H1 (cell line): ENCODE results near the gene ZBTB45. TPM values are rescaled to one million over a fixed set of nuclear protein-coding genes. Genes with fewer than 3 reads are reported as not detected.

Experiments used
- CTCF ChIA-PET: fragments of 300-600 bp; sonication (Branson Sonifier 250); formaldehyde crosslinking; loops from one replicate; lab custom pipeline; 2021; ENCODE audit not compliant: partially characterized antibody; lab: Charles Lee
- POLR2A ChIA-PET: fragments of 300-600 bp; sonication (Branson Sonifier 250); formaldehyde crosslinking; loops from one replicate; lab custom pipeline; 2021; ENCODE audit warnings: inconsistent platforms; ENCODE audit not compliant: partially characterized antibody; lab: Charles Lee
- DNase-seq, 2 experiments: peaks; one replicate each; pipeline versions ENCODE4 v3.0.0 to v3.0.0-alpha.2; 2010 to 2022; ENCODE audit warnings: low spot score in 2 of 2, low read depth in 1 of 2, mixed read lengths in 1 of 2
- FAIRE-seq: peaks from 2 replicates; lab custom pipeline; 2011; peaks lifted over from hg19 to GRCh38; lab: Jason Lieb, UNC
- H2AFZ ChIP-seq: 2 replicates; pipeline ENCODE4 v1.8.1; 2012; ENCODE audit warnings: low read length, inconsistent platforms
- H2AK5ac ChIP-seq: 2 replicates; pipeline ENCODE4 v1.6.1; 2013; ENCODE audit warnings: low read depth, low read length
- H2BK120ac ChIP-seq: replicated peaks from 2 replicates; pipeline ENCODE3; 2013; ENCODE audit warnings: low read depth, low read length, inconsistent platforms
- H2BK12ac ChIP-seq: 2 replicates; pipeline ENCODE4 v1.6.1; 2013; ENCODE audit warnings: low read depth, low read length
- H2BK15ac ChIP-seq: 2 replicates; pipeline ENCODE4 v1.6.1; 2013; ENCODE audit warnings: low read length
- H2BK20ac ChIP-seq: 2 replicates; pipeline ENCODE4 v1.6.1; 2013; ENCODE audit warnings: low read length
- H2BK5ac ChIP-seq: 2 replicates; pipeline ENCODE4 v1.6.1; 2013; ENCODE audit warnings: low read depth, low read length
- H3K14ac ChIP-seq: 2 replicates; pipeline ENCODE4 v1.6.1; 2013; ENCODE audit warnings: inconsistent platforms; ENCODE audit not compliant: insufficient read length
- H3K18ac ChIP-seq: 2 replicates; pipeline ENCODE4 v1.6.1; 2013; ENCODE audit warnings: low read length; ENCODE audit errors: extremely low read depth
- H3K23ac ChIP-seq: 2 replicates; pipeline ENCODE4 v1.6.1; 2013; ENCODE audit warnings: inconsistent platforms; ENCODE audit not compliant: insufficient read length
- H3K23me2 ChIP-seq: 2 replicates; pipeline ENCODE4 v1.6.1; 2013; ENCODE audit warnings: low read depth, low read length
- H3K27ac ChIP-seq: 2 replicates; pipeline ENCODE4 v1.6.1; 2011; ENCODE audit warnings: low read depth, low read length, inconsistent platforms
- H3K27me3 ChIP-seq, 4 experiments: replicated peaks in 1 of 4; 1 replicate in 1 of 4; 2 replicates in 3 of 4; pipeline versions ENCODE4 v1.6.1 to v1.8.1; 2011 to 2013; ENCODE audit warnings: low read length in 3 of 4, mild to moderate bottlenecking in 3 of 4, inconsistent platforms in 2 of 4, mixed read lengths in 2 of 4, moderate library complexity in 1 of 4; ENCODE audit not compliant: control insufficient read depth in 3 of 4, insufficient read depth in 3 of 4; ENCODE audit errors: extremely low read depth in 1 of 4
- H3K36me3 ChIP-seq, 4 experiments: 2 replicates each; pipeline versions ENCODE4 v1.6.1 to v1.8.1; 2011 to 2013; ENCODE audit warnings: mild to moderate bottlenecking in 4 of 4, low read length in 3 of 4, moderate library complexity in 2 of 4, control low read depth in 1 of 4, inconsistent platforms in 1 of 4; ENCODE audit not compliant: insufficient read depth in 4 of 4, control insufficient read depth in 2 of 4
- H3K4ac ChIP-seq: replicated peaks from 2 replicates; pipeline ENCODE3; 2013; ENCODE audit warnings: low read length, low read depth, mixed read lengths, inconsistent platforms; ENCODE audit not compliant: insufficient read length
- H3K4me1 ChIP-seq, 4 experiments: replicated peaks in 1 of 4; 1 replicate in 1 of 4; 2 replicates in 3 of 4; pipeline versions ENCODE4 v1.6.1 to v1.8.1; 2011 to 2013; ENCODE audit warnings: low read length in 3 of 4, inconsistent platforms in 2 of 4, mixed read lengths in 1 of 4; ENCODE audit not compliant: insufficient read depth in 4 of 4, control insufficient read depth in 3 of 4
- H3K4me2 ChIP-seq, 2 experiments: 2 replicates each; pipeline versions ENCODE4 v1.6.1 to v1.8.1; 2011 to 2013; ENCODE audit warnings: low read depth in 2 of 2, low read length in 2 of 2, control low read depth in 1 of 2, inconsistent platforms in 1 of 2, mild to moderate bottlenecking in 1 of 2; ENCODE audit not compliant: insufficient read depth in 1 of 2
- H3K4me3 ChIP-seq, 4 experiments: fragments of 200-600, 300-600 bp in 1 of 4; sonication (generic), shearing (Covaris generic), sonication (Bioruptor Twin) in 1 of 4; 2 replicates each; pipeline versions ENCODE4 v1.5.1 to v1.8.1; 2011 to 2016; ENCODE audit warnings: low read length in 4 of 4, low read depth in 3 of 4, control low read depth in 2 of 4, inconsistent platforms in 2 of 4, mild to moderate bottlenecking in 2 of 4, mixed read lengths in 1 of 4, moderate library complexity in 1 of 4; ENCODE audit not compliant: insufficient read depth in 2 of 4; ENCODE audit errors: extremely low read depth in 1 of 4
- H3K56ac ChIP-seq: replicated peaks from 2 replicates; pipeline ENCODE3; 2013; ENCODE audit warnings: low read depth, mild to moderate bottlenecking, mixed read lengths, low read length, inconsistent platforms; ENCODE audit not compliant: insufficient read length
- H3K79me1 ChIP-seq: 2 replicates; pipeline ENCODE4 v1.6.1; 2013; ENCODE audit warnings: low read depth, low read length, control low read depth
- H3K79me2 ChIP-seq, 2 experiments: 2 replicates each; pipeline versions ENCODE4 v1.6.1 to v1.8.1; 2012 to 2013; ENCODE audit warnings: low read length in 2 of 2, mild to moderate bottlenecking in 2 of 2, inconsistent platforms in 1 of 2; ENCODE audit not compliant: insufficient read depth in 2 of 2, control insufficient read depth in 1 of 2
- H3K9ac ChIP-seq, 4 experiments: replicated peaks in 1 of 4; 1 replicate in 1 of 4; 2 replicates in 3 of 4; pipeline versions ENCODE4 v1.6.1 to v1.8.1; 2011 to 2013; ENCODE audit warnings: low read depth in 3 of 4, low read length in 3 of 4, control low read depth in 2 of 4, mild to moderate bottlenecking in 2 of 4, moderate library complexity in 2 of 4, inconsistent platforms in 1 of 4; ENCODE audit errors: extremely low read depth in 1 of 4
- H3K9me3 ChIP-seq, 2 experiments: 2 replicates each; pipeline versions ENCODE4 v1.6.1 to v1.8.1; 2012 to 2013; ENCODE audit warnings: mild to moderate bottlenecking in 2 of 2, moderate library complexity in 2 of 2, control low read depth in 1 of 2, inconsistent platforms in 1 of 2, low read depth in 1 of 2, low read length in 1 of 2, mixed read lengths in 1 of 2; ENCODE audit not compliant: insufficient read depth in 2 of 2
- H4K20me1 ChIP-seq, 2 experiments: replicated peaks in 1 of 2; 2 replicates each; pipeline versions ENCODE3 to v1.8.1; 2011 to 2013; ENCODE audit warnings: inconsistent platforms in 2 of 2, low read length in 2 of 2, mild to moderate bottlenecking in 1 of 2; ENCODE audit not compliant: insufficient read depth in 2 of 2, control insufficient read depth in 1 of 2
- H4K5ac ChIP-seq: 2 replicates; pipeline ENCODE4 v1.6.1; 2013; ENCODE audit warnings: low read length, low read depth, mixed read lengths, inconsistent platforms; ENCODE audit not compliant: insufficient read length
- H4K8ac ChIP-seq: 2 replicates; pipeline ENCODE4 v1.8.0; 2013; ENCODE audit warnings: mild to moderate bottlenecking, moderate library complexity, low read length, inconsistent platforms; ENCODE audit not compliant: insufficient read depth; ENCODE audit errors: extremely low read depth
- H4K91ac ChIP-seq: replicated peaks from 2 replicates; pipeline ENCODE3; 2013; ENCODE audit warnings: low read length, mixed read lengths, inconsistent platforms; ENCODE audit not compliant: insufficient read length
- POLR2A ChIP-seq, 2 experiments: IDR thresholded peaks; 1 replicate in 1 of 2; 2 replicates in 1 of 2; pipeline ENCODE4 v1.6.1; 2011; ENCODE audit warnings: low read depth in 2 of 2, low read length in 2 of 2, mild to moderate bottlenecking in 2 of 2; ENCODE audit errors: control extremely low read depth in 1 of 2
- TAF7 ChIP-seq: optimal IDR thresholded peaks from 2 replicates; pipeline ENCODE3; 2011; ENCODE audit warnings: low read depth, mild to moderate bottlenecking, inconsistent platforms, low read length, moderate library complexity, borderline replicate concordance
- WGBS, 2 experiments: shearing (Covaris generic) in 1 of 2; methylation state at CpG; one replicate each; pipeline versions ENCODE4 v1.1.6 to v1.1.7; 2013 to 2015; ENCODE audit warnings: low lambda C conversion rate in 2 of 2, mixed read lengths in 2 of 2, inconsistent platforms in 1 of 2, low coverage in 1 of 2, missing lambda C conversion rate in 1 of 2; ENCODE audit not compliant: insufficient replicate concordance in 2 of 2, insufficient coverage in 1 of 2, insufficient read length in 1 of 2; ENCODE audit errors: extremely low coverage in 1 of 2, missing lambda C conversion rate in 1 of 2; 5-methylcytosine and 5-hydroxymethylcytosine counted together
- polyA plus RNA-seq, 7 experiments: library from polyadenylated mRNA; depleted of rRNA in 3 of 7; stranded (reverse) in 5 of 7; unstranded in 2 of 7; fragments of >200 nt in 5 of 7; fragments of 200-250 nt in 2 of 7; gene quantifications; 1 replicate in 5 of 7; 2 replicates in 1 of 7; 4 replicates in 1 of 7; pipeline versions ENCODE4 v1.2.1 to v1.2.3, GENCODE V29; 2011 to 2013; ENCODE audit warnings: missing spikeins in 2 of 7, mixed read lengths in 2 of 7
- total RNA-seq: library from RNA; stranded (reverse); fragmentation: NEBNext Ultra II Directional; extraction: Animal tissue kit (Norgen Biotek cat#: 25700); gene quantifications from 2 replicates; pipeline ENCODE4 v1.2.1, GENCODE V29; 2021

The ZBTB45 gene
- total and polyA plus RNA-seq, 2 of the 8 experiments (the other 6 are each of a cell fraction or from before 2014, with no cell fraction given), result 16.9 to 17.2 TPM

DNA sequence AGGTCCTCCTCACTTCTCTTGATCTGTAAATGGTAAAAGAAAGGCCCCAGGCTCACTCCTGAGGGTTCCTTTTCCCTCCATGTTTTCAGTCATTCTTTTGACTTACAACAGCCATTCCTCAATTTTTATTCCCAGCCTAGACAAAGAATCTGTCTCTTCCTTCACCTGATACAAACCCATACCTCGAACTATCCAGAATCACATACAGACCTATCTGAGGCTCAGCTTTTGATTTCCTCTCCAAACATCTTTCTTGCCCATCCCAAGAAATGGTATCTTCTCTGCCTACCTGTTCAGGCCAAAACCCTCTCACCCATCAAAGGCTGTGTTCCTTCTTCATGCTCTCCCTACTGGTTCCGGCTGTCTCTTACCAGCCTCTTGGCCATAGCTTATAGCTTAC is 33.0 kb upstream of the ZBTB45 start:
- no peak overlapping the region for H3K56ac ChIP-seq
- peaks cover 14% of the 10 kb centered on the region for H3K23me2 ChIP-seq
- H2AFZ ChIP-seq, result no peak overlapping the region
- H3K9ac ChIP-seq, result no peak overlapping the region
- peaks cover 0 to 21% (median 12%) of the 10 kb centered on the region in 4 experiments; a peak in 6 of 7 replicates for H3K4me1 ChIP-seq
- H3K4me2 ChIP-seq, result no peak overlapping the region
- H2BK120ac ChIP-seq, result no peak overlapping the region
- DNase-seq, result no peak
- H3K36me3 ChIP-seq, result peaks cover 41 to 62% (median 53%) of the 10 kb centered on the region in 4 experiments
- no peak for FAIRE-seq
- CTCF ChIA-PET, result interaction anchor here (1.4 to 4.6 kb wide), 3 partner anchors 28 to 39 kb away, joined by 4 to 33 read pairs (median 24); partner anchors contain the start of gene ZBTB45
- no peak overlapping the region for H2BK20ac ChIP-seq
- POLR2A ChIA-PET, result interaction anchor here (0.6 to 13.8 kb wide), 8 partner anchors 8 to 32 kb away, joined by 3 to 650 read pairs (median 18); partner anchors contain the start of genes MZF1, SLC27A5, TRIM28 and UBE2M
- no peak overlapping the region for H2BK5ac ChIP-seq
- no peak overlapping the region for H3K18ac ChIP-seq
- H3K23ac ChIP-seq, result no peak overlapping the region
- no peak overlapping the region for H3K4me3 ChIP-seq
- H3K9me3 ChIP-seq, result no peaks in the 10 kb centered on the region
- no peak overlapping the region for H4K91ac ChIP-seq
- H4K8ac ChIP-seq, result no peak overlapping the region
- no peak overlapping the region for H2AK5ac ChIP-seq
- H3K14ac ChIP-seq, result no peak overlapping the region
- H3K27ac ChIP-seq, result no peak overlapping the region
- H3K4ac ChIP-seq, result no peak overlapping the region
- WGBS, 2 experiments, result 96% methylated on average over 2 of the region's 2 CpGs; no CpG with 5 or more reads in 1 of the 2 experiments
- H3K27me3 ChIP-seq, result no peaks in the 10 kb centered on the region
- H3K79me2 ChIP-seq, result peaks cover 7 to 34% of the 10 kb centered on the region in 2 experiments
- peaks cover 15 to 35% of the 10 kb centered on the region in 2 experiments for H4K20me1 ChIP-seq
- H2BK15ac ChIP-seq, result no peak overlapping the region
- H3K79me1 ChIP-seq, result peaks cover 17% of the 10 kb centered on the region
- no peak overlapping the region for H2BK12ac ChIP-seq
- H4K5ac ChIP-seq, result no peak overlapping the region
- TF ChIP-seq POLR2A (IDR thresholded peaks at IDR 0.05; ENCODE audit: control extremely low read depth in 1 of 2, low read depth in 2 of 2, low read length in 2 of 2) (peak in 1 of 2 experiments; percentile 9; a peak in 2 of 3 replicates), TAF7 (no peak)
- TF ChIP-seq, all 59 proteins: peak for 1
